Keratinocyte (primary cell): ENCODE data around the gene SMLR1. TPM values are rescaled to one million over a fixed set of nuclear protein-coding genes. Genes with fewer than 3 reads are reported as not detected.

Source experiments
- DNase-seq: peaks from one replicate; pipeline ENCODE4 v3.0.0-alpha.2; 2011; ENCODE audit warnings: low read depth, missing footprints, low spot score
- FAIRE-seq: peaks from 2 replicates; lab custom pipeline; 2011; peaks lifted over from hg19 to GRCh38; lab: Jason Lieb, UNC
- H2AFZ ChIP-seq: 2 replicates; pipeline ENCODE4 v1.6.0; 2012; ENCODE audit warnings: low read length, control low read depth, inconsistent platforms; ENCODE audit not compliant: control insufficient read depth
- H3K27ac ChIP-seq: 2 replicates; pipeline ENCODE4 v1.5.1; 2011; ENCODE audit warnings: low read length; ENCODE audit not compliant: control insufficient read depth, insufficient read depth
- H3K27me3 ChIP-seq: 3 replicates; pipeline ENCODE4 v1.6.0; 2011; ENCODE audit warnings: low read length; ENCODE audit not compliant: control insufficient read depth, insufficient read depth; ENCODE audit errors: extremely low read depth
- H3K36me3 ChIP-seq, 2 experiments: 2 replicates in 1 of 2; 3 replicates in 1 of 2; pipeline ENCODE4 v1.5.1; 2011; ENCODE audit warnings: low read length in 2 of 2, mild to moderate bottlenecking in 1 of 2; ENCODE audit not compliant: control insufficient read depth in 2 of 2, insufficient read depth in 2 of 2; ENCODE audit errors: extremely low read depth in 1 of 2
- H3K4me1 ChIP-seq: 3 replicates; pipeline ENCODE4 v1.5.1; 2011; ENCODE audit warnings: low read length; ENCODE audit not compliant: control insufficient read depth, insufficient read depth; ENCODE audit errors: extremely low read depth
- H3K4me2 ChIP-seq: 3 replicates; pipeline ENCODE4 v1.6.0; 2011; ENCODE audit warnings: low read depth, low read length; ENCODE audit not compliant: control insufficient read depth, insufficient read depth; ENCODE audit errors: extremely low read depth
- H3K4me3 ChIP-seq, 3 experiments: fragments of 200-600 bp in 1 of 3; sonication (generic) in 1 of 3; 2 replicates in 2 of 3; 3 replicates in 1 of 3; pipeline ENCODE4 v1.5.1; 2011 to 2016; ENCODE audit warnings: low read length in 3 of 3, mild to moderate bottlenecking in 3 of 3, control low read depth in 2 of 3, inconsistent platforms in 1 of 3, low read depth in 1 of 3, mixed read lengths in 1 of 3, mixed run types in 1 of 3, moderate library complexity in 1 of 3; ENCODE audit not compliant: control insufficient read depth in 2 of 3, insufficient read depth in 2 of 3; ENCODE audit errors: extremely low read depth in 1 of 3
- H3K79me2 ChIP-seq: 2 replicates; pipeline ENCODE4 v1.6.0; 2012; ENCODE audit warnings: low read length; ENCODE audit not compliant: control insufficient read depth, insufficient read depth
- H3K9ac ChIP-seq: 3 replicates; pipeline ENCODE4 v1.6.0; 2011; ENCODE audit warnings: low read length; ENCODE audit not compliant: control insufficient read depth, insufficient read depth; ENCODE audit errors: extremely low read depth
- H3K9me1 ChIP-seq: 3 replicates; pipeline ENCODE4 v1.6.0; 2011; ENCODE audit warnings: low read length; ENCODE audit not compliant: control insufficient read depth, insufficient read depth; ENCODE audit errors: extremely low read depth
- H3K9me3 ChIP-seq: 2 replicates; pipeline ENCODE4 v1.5.1; 2012; ENCODE audit warnings: low read depth, low read length; ENCODE audit not compliant: control insufficient read depth
- H4K20me1 ChIP-seq: 3 replicates; pipeline ENCODE4 v1.6.0; 2011; ENCODE audit warnings: low read length; ENCODE audit not compliant: control insufficient read depth, insufficient read depth; ENCODE audit errors: extremely low read depth
- CTCF ChIP-seq, 3 experiments: IDR thresholded peaks in 1 of 3; conservative IDR thresholded peaks in 1 of 3; optimal IDR thresholded peaks in 1 of 3; 2 replicates in 2 of 3; 3 replicates in 1 of 3; pipeline versions ENCODE3 to v1.5.1; 2011; ENCODE audit warnings: low read length in 3 of 3, mild to moderate bottlenecking in 3 of 3, moderate library complexity in 2 of 3, control low read depth in 1 of 3, inconsistent platforms in 1 of 3; ENCODE audit not compliant: insufficient read depth in 2 of 3; ENCODE audit errors: extremely low read depth in 1 of 3
- EZH2 ChIP-seq: IDR thresholded peaks from one replicate; pipeline ENCODE4 v1.6.1; 2012; ENCODE audit warnings: inconsistent platforms, mild to moderate bottlenecking, low read length, moderate library complexity
- dilution Hi-C: fragments of 300-500 bp; cut with MboI; formaldehyde crosslinking; loops from one replicate; pipeline ENCODE4 v1.7.0; 2020; ENCODE audit warnings: low sequenced_read_pairs; ENCODE audit not compliant: extremely low pct_ligation_motif_present
- polyA plus RNA-seq, 5 experiments: library from polyadenylated mRNA; depleted of rRNA in 3 of 5; stranded (reverse) in 3 of 5; stranded (forward) in 1 of 5; unstranded in 1 of 5; fragments of >200 nt; gene quantifications; 1 replicate in 1 of 5; 2 replicates in 3 of 5; 3 replicates in 1 of 5; pipeline versions ENCODE4 v1.2.1 to v1.2.3, GENCODE V29; 2011 to 2012; ENCODE audit warnings: missing spikeins in 2 of 5, low read depth in 1 of 5, low replicate concordance in 1 of 5

SMLR1 gene
- polyA plus RNA-seq, 1 donor (not counting 4 experiments of a cell fraction or from before 2014, with no cell fraction given) = not detected

- no peak overlapping the region for H3K27ac ChIP-seq
- dilution Hi-C loops = no loop called here
- TF ChIP-seq EZH2 (no peak), CTCF (optimal IDR thresholded peaks at IDR 0.05 in 1 of 3, IDR thresholded peaks at IDR 0.05 in 1 of 3, conservative IDR thresholded peaks at IDR 0.05 in 1 of 3; ENCODE audit: extremely low read depth in 1 of 3, insufficient read depth in 2 of 3, low read length in 3 of 3) (no peak)
- no peak for FAIRE-seq
- no peak overlapping the region for H3K9ac ChIP-seq
- H3K9me1 ChIP-seq = no peaks in the 10 kb centered on the region
- H3K79me2 ChIP-seq = no peaks in the 10 kb centered on the region
- no peaks in the 10 kb centered on the region for H3K4me1 ChIP-seq
- no peaks in the 10 kb centered on the region for H3K36me3 ChIP-seq
- no peak overlapping the region for H2AFZ ChIP-seq
- no peaks in the 10 kb centered on the region for H3K9me3 ChIP-seq
- no peaks in the 10 kb centered on the region for H3K27me3 ChIP-seq
- DNase-seq = no peak
- no peak overlapping the region for H3K4me3 ChIP-seq
- no peak overlapping the region for H3K4me2 ChIP-seq
- H4K20me1 ChIP-seq = no peaks in the 10 kb centered on the region
Observed at GRCh38 chr6:130841128-130841728, 14.0 kb downstream of the SMLR1 start.

- FAIRE-seq = peak; percentile 34
- no peak for DNase-seq
- H3K9ac ChIP-seq = no peak overlapping the region
- no peak overlapping the region for H2AFZ ChIP-seq
- no peaks in the 10 kb centered on the region for H3K9me3 ChIP-seq
- no peak overlapping the region for H3K4me3 ChIP-seq
- TF ChIP-seq CTCF (optimal IDR thresholded peaks at IDR 0.05 in 1 of 3, IDR thresholded peaks at IDR 0.05 in 1 of 3, conservative IDR thresholded peaks at IDR 0.05 in 1 of 3; ENCODE audit: extremely low read depth in 1 of 3, insufficient read depth in 2 of 3, low read length in 3 of 3) (peak in 2 of 3 experiments; percentile 35 to 56), EZH2 (no peak)
- no peaks in the 10 kb centered on the region for H3K9me1 ChIP-seq
- H3K4me2 ChIP-seq = no peak overlapping the region
- no peaks in the 10 kb centered on the region for H4K20me1 ChIP-seq
- no peaks in the 10 kb centered on the region for H3K4me1 ChIP-seq
- no peaks in the 10 kb centered on the region for H3K36me3 ChIP-seq
- H3K79me2 ChIP-seq = no peaks in the 10 kb centered on the region
- H3K27ac ChIP-seq = no peak overlapping the region
- dilution Hi-C loops = no loop called here
- no peaks in the 10 kb centered on the region for H3K27me3 ChIP-seq
Observed at GRCh38 chr6:130843575-130844320, 16.5 kb downstream of the SMLR1 start.
